CD4-positive, alpha-beta T cell treated with Interleukin-17A for 1 hour (primary cell): ENCODE results near the gene AQP5.

ENCODE experiments used
- DNase-seq: peaks from one replicate; pipeline ENCODE4 v3.0.0-alpha.2; 2020

AQP5 gene

GRCh38 chr12:49961111-49961922 is at the start of gene AQP5:
Gene AQP5 (plus strand): TSS chr12:49961872. CDS start chr12:49962018, 146 bp downstream.
- DNase-seq = no peak

DNA sequence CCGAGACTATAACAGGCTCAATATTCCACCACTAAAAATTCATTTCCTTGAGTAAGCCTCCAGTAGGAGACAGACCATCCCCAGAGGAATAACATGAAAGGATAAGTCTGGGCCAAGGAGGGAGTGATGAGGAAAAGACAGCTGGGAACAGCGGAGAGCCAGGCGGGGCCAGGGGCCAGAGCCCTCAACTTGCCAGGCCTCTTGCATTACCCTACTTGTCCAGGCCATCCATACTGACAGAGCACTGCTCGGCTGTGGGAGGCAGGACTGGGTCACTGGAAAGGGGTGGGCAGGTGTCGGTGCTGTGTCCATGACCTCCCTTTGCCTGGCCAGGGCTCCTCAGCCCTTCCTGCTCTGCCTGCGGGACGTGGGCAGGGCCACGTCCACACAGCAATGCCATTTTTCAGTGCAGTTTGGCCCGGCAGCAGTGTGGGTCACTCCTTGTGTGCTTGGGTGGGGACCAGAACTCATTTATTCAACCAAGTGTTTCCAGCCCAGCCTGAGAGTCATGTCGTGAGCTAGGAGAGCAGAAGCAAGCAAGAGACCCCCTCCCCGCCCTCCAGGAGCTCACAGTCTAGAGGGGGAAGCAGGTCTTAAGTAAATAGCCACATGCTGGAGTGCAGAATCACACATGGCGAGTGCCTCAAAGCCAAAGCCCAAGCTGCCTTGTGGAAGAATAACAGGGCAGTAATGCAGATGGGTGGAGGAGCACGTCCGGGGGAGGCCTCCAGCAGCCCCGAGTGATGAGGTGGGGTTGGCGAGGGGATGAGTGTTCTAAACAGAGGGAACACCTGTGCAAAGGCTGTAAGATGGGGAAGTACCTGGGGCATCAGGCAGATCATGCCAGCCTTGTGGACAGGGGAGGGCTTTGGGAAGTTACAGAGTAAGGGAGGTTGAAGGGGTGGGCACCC is 49.1 kb upstream of the AQP5 start:
- DNase-seq = no peak

- no peak for DNase-seq
Observed at GRCh38 chr12:49916129-49916919, 45.3 kb upstream of the AQP5 start.

GRCh38 chr12:49917166-49917787 is 44.4 kb upstream of the AQP5 start:
- DNase-seq = no peak

GRCh38 chr12:49917788-49918173 is 43.9 kb upstream of the AQP5 start:
- no peak for DNase-seq

GRCh38 chr12:49920241-49920914 is 41.3 kb upstream of the AQP5 start:
- no peak for DNase-seq

- DNase-seq = no peak
Observed at GRCh38 chr12:49920915-49921286, 40.8 kb upstream of the AQP5 start.

DNA sequence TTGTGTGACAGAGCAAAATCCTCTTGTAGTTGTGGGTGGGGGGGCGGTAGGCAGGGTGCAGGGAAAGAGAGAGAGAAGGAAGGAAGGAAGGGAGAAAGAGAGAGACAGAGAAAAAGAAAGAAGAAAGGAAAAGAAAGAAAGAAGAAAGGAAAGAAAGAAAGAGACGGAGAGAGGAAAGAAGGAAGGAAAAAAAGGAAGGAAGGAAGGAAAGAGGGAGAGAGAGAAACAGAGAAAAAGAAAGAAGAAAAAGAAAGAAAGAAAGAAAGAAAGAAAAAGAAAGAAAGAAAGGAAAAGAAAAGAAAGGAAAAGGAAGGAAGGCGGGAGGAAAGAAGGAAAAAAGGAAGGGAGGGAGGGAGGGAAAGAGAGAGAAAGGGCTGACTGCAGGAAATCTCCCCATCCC is 40.4 kb upstream of the AQP5 start:
- DNase-seq = no peak

DNA sequence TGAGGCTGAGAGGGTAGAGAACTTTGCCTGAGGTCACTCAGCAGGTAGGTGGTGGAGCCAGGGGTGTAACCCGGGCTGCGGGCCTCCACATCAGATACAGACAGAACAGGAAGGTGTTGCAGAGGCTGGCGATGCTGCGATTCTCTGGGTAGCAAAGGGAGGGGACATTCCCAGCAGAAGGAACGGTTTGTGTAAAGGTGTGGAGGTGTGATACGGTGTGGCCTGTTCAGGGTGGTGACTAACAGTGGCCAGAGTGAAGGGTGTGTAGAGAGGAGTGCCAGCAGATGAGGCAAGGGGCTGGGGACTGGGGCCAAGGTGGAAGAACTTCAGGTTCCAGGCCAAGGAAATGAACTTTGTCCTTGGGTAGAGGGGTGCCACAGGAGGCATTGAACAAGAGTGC is 39.7 kb upstream of the AQP5 start:
- DNase-seq = no peak

DNA sequence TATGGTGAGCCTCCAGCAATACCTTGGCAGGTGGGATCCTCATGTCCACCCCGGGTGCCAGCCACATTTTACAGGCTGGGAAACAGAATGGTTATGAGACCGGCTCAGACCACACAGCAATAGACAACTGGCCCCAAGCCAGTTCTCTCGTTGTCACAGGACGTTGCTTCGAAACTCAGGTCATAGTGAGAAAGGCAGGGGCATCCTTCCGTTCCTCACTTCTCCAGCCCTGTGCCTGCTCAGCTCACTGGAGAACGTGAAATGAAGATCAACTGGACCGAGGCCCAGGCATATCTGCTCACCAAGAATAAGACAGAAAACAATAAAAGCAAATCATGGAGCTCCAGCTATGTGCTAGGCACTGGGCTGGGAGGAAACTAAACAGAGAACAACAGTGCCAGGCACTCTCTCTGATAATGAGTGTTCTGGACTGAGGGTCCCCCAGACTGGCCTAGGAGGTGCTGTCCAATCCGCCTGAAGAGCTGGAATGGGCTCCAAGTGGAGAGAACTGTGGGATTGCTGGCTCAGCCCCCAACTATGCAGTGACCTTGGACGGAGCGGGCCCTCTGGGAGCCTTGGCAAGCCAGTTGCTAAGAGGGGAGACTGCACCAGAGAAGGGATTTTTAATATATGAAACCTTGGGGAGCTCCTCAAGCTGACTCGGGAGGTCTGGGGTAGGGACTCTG is 39.2 kb upstream of the AQP5 start:
- DNase-seq = no peak

GRCh38 chr12:49923035-49923644 is 38.5 kb upstream of the AQP5 start:
- no peak for DNase-seq

- DNase-seq = no peak
Observed at GRCh38 chr12:49923880-49924556, 37.7 kb upstream of the AQP5 start.

DNA sequence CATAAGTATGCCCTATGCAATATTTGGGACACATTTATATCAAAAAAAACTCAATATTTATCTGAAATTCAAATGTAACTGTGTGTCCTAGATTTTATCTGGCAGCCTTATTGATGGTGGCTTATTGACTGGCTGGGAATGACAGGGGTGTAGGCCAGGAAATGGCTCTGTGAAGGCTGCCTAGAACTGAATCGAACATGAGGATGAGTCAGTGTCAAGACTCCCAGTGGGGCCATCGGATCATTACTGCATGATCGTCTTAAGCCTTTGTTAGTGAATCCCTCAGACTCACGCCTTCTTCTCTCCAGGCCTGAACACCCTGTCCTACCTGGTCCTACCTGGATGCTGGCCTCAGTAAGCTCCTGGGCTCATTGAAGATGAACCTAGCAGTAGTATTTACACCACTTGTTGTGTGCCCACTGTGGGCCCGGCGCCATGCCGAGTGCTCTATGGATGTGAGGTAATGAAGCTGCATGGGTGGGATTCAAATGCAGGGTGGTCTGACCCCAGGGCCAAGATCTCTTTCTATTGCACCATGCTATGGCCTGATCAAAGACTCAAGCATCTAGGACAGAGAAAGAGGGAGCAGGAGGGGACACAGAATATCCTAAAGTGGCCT is 36.9 kb upstream of the AQP5 start:
- no peak for DNase-seq

DNA sequence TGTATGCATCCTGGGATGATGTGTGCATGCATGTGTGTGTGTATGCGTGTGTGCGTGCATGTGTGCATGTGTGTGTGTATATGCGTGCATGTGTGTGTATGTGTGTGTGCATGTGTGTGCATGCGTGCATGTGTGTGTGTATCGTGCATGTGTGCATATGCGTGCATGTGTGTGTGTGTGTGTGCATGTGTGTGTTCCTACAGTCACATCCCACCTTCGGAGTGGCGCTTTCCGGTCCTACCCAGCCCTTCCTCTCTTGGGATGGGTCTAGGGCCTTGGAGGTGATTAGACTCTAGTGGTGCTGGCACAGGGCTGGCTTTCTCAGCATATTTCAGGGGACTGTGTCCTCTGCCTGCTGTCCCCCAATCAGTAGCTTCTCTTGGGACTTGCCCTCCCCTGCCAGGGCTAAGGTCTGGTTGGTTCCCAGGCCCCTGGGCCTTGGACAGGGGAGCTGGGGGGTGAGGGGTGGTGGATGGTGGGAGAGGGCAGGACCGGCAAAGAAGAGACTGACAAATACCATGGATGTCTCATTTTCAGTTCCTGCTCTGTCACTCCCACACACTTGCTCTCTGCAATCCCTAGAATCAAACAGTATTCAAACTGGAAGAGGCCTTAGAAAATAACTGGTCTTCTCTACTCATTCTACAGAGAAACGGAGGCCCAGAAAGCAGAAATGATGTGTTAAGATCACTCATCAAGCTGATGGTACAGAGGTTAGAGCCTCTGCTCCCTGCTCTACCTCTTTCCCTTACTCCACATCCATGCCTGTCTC is 36.1 kb upstream of the AQP5 start:
- DNase-seq = no peak

DNA sequence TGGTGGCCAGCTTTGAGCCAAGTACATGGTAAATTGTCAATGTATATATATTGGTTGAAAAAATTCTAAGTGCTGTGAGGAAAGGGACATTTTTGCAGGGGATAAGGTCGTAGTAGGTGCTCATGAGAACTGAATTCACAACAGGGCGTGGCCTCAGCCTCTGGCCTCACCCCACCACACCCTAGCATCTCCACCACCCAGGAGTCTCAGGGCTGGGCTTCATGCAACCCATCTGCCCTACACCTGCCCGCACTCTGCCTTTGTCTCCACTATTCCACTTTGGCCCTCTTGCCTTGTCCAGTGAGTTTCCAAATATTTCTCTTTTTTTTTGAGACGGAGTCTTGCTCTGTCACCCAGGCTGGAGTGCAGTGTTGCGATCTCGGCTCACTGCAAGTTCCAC is 33.2 kb upstream of the AQP5 start:
- DNase-seq = no peak

GRCh38 chr12:49929581-49929980 is 32.1 kb upstream of the AQP5 start:
- DNase-seq = no peak

- no peak for DNase-seq
Observed at GRCh38 chr12:49930515-49931288, 31.0 kb upstream of the AQP5 start.

DNA sequence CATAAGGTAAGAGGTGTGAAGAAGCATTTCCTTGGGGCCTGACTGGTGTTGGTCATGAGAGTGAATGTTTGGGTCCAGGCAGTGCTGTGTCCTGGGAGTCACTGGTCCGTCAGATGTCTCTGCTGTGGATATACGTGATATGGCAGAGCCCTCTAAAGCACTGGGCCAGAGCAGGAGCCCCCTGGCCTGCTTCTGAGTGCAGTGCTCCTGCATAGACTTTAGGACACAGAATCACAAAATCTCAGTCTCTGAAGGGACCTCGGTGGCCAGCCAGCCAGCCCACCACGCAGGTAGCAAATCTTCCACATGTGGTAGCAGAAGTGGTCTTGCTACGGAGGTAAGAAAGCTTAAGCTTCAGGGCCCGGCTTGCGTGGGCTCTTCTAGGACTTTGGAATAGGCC is 29.6 kb upstream of the AQP5 start:
- no peak for DNase-seq
